Ascending aorta (tissue), 2 donors: ENCODE measurements around the gene PEX3. TPM values are rescaled to one million over a fixed set of nuclear protein-coding genes. Genes with fewer than 3 reads are reported as not detected.

Experiments used
- DNase-seq, 2 donors: peaks; one replicate each; pipeline ENCODE4 v3.0.0-alpha.2; 2019; ENCODE audit warnings: low spot score in 2 of 2
- H3K27ac ChIP-seq, 2 donors: fragments of 200-600 bp; sonication (generic); one replicate each; pipeline ENCODE4 v1.5.1; 2016 to 2017; ENCODE audit warnings: mild to moderate bottlenecking in 1 of 2
- H3K27me3 ChIP-seq: fragments of 200-600 bp; sonication (generic); one replicate; pipeline ENCODE4 v1.5.1; 2017
- H3K36me3 ChIP-seq, 2 donors: fragments of 200-600 bp; sonication (generic); one replicate each; pipeline ENCODE4 v1.5.1; 2016
- H3K4me1 ChIP-seq, 2 donors: fragments of 200-600 bp; sonication (generic); one replicate each; pipeline ENCODE4 v1.5.1; 2016 to 2017; ENCODE audit warnings: mild to moderate bottlenecking in 1 of 2
- H3K4me3 ChIP-seq, 2 donors: fragments of 200-600 bp; sonication (generic); one replicate each; pipeline ENCODE4 v1.5.1; 2016 to 2017; ENCODE audit warnings: mild to moderate bottlenecking in 1 of 2
- H3K9me3 ChIP-seq, 2 donors: fragments of 200-600 bp; sonication (generic); one replicate each; pipeline ENCODE4 v1.5.1; 2016
- intact Hi-C: fragments of 100-400 bp; cut with DNase I; formaldehyde crosslinking; loops from one replicate; pipeline ENCODE4 v1.15.1; 2023
- total RNA-seq: library from RNA; depleted of rRNA; stranded (reverse); fragments of >200 nt; gene quantifications from one replicate; pipeline ENCODE4 v1.1.0, GENCODE V29; 2016
- TF ChIP-seq, protein P1 (sequence below), 3 experiments: fragments of 200-600 bp in 2 of 3; fragments of 450-650 bp in 1 of 3; sonication (generic) in 2 of 3; IDR thresholded peaks; one replicate each; pipeline ENCODE4 v1.5.1; 2016 to 2019; ENCODE audit warnings: antibody characterized with exemption in 3 of 3, mild to moderate bottlenecking in 1 of 3, moderate library complexity in 1 of 3

Gene PEX3
- total RNA-seq, 1 donor from 2014 or later: 0.96 TPM

DNA sequence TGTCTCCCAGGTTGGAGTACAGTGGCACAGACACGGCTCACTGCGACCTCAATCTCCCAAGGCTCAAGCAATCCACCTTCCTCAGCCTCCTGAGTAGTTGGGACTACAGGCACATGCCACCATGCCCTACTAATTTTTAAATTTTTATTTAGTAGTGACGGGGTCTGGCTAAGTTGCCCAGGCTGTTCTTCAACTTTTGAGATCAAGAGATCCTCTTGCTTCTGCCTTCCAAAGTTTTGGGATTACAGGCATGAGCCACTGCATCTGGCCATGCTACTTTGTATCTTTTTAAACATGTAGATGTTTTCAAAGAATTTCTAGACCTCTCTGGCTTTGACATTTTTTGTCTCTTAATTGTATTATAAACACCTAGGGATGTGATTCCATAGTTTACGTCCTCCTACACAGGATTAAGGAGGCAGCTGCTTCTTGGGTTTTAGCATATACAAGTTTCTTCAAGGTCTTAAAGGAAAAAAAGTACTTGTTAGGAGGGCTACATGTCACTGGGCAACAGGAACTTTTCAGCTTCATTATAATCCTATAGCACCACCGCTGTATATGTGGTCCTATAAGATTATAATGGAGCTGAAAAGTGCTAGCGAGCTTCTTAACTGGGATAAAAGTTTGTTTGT, 1.4 kb upstream of the PEX3 start:
- no peaks in the 10 kb centered on the region for H3K36me3 ChIP-seq
- H3K4me3 ChIP-seq: peak overlapping the region; percentile 56 to 83
- intact Hi-C loops: loop anchor here (5.0 kb wide), 1 partner anchor 208 kb away; no protein-coding TSS in a partner anchor
- H3K9me3 ChIP-seq: no peaks in the 10 kb centered on the region
- peaks cover 0 to 8% of the 10 kb centered on the region in 2 donors for H3K4me1 ChIP-seq
- no peak for DNase-seq
- no peak overlapping the region for H3K27ac ChIP-seq
- TF ChIP-seq, protein P1, sequence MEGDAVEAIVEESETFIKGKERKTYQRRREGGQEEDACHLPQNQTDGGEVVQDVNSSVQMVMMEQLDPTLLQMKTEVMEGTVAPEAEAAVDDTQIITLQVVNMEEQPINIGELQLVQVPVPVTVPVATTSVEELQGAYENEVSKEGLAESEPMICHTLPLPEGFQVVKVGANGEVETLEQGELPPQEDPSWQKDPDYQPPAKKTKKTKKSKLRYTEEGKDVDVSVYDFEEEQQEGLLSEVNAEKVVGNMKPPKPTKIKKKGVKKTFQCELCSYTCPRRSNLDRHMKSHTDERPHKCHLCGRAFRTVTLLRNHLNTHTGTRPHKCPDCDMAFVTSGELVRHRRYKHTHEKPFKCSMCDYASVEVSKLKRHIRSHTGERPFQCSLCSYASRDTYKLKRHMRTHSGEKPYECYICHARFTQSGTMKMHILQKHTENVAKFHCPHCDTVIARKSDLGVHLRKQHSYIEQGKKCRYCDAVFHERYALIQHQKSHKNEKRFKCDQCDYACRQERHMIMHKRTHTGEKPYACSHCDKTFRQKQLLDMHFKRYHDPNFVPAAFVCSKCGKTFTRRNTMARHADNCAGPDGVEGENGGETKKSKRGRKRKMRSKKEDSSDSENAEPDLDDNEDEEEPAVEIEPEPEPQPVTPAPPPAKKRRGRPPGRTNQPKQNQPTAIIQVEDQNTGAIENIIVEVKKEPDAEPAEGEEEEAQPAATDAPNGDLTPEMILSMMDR (IDR thresholded peaks at IDR 0.05): no peak
- H3K27me3 ChIP-seq: no peaks in the 10 kb centered on the region

DNA sequence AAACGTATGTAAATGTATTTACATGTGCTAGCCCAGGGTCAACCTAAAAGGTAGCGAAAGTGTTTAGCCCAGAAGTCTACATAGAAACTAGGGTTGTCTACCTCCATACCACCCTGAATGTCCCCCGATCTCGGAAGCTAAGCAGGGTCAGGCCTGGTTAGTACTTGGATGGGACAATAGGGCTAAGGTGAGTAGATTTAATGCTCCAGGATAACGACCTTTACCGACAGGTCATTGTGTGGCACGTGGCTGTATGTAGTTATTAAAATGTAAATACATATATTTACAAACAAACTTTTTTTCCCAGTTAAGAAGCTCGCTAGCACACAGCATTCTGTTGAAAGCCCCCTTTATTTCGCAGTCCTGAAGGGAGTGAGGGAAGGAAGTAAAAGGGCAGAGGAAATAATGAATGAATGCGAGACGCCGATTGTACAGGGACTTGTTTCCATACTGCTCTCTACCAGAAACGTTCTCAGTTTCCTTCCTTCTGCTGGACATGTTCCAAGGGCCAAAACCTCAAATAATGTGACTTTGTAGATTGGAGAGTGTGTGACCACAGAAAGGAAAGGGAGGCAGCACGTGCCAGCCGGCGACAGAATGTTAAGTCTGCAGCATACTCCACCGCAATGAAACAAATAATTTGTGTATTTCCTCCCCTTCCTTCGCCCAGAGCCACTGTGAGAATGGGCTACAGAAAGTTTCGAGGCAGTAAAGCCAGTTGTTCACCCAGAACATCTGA, 722 bp upstream of the PEX3 start:
- TF ChIP-seq, protein P1 (IDR thresholded peaks at IDR 0.05): no peak
- Histone ChIP-seq H3K4me1 (peaks cover 0 to 8% of the 10 kb centered on the region in 2 donors), H3K27me3 (no peaks in the 10 kb centered on the region), H3K36me3 (no peaks in the 10 kb centered on the region), H3K27ac (peak overlapping the region; percentile 44 to 70), H3K4me3 (peak overlapping the region; percentile 56 to 83), H3K9me3 (no peaks in the 10 kb centered on the region)
- no peak for DNase-seq
- intact Hi-C loops: loop anchor here (1.0 to 5.0 kb wide), 3 partner anchors 61 to 1303 kb away; partner anchors contain the start of genes FUCA2, NMBR and VTA1

DNA sequence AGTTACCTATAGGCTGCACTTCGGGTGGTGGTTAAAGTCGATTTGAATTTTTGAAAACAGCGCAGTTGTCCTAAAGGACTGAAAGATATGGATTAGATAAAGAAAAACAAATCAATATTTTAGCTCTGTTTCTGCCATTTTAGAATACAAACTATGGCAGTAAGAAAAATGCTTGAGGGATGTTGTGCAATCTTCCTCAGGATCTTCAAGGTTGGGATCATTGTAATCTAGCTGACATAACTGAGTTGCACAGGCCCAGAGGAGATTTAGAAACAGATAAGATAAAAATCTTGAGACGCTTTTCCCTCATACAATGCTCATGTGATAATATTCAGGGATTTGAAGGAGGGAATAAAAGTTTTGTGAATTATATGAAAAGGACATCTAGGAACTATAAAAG, 926 bp downstream of the PEX3 start:
- DNase-seq: no peak
- Histone ChIP-seq H3K36me3 (no peaks in the 10 kb centered on the region), H3K27ac (no peak overlapping the region), H3K9me3 (no peaks in the 10 kb centered on the region), H3K27me3 (no peaks in the 10 kb centered on the region), H3K4me3 (peak overlapping the region; percentile 56 to 83), H3K4me1 (peaks cover 0 to 8% of the 10 kb centered on the region in 2 donors)
- TF ChIP-seq, protein P1 (IDR thresholded peaks at IDR 0.05): no peak
- intact Hi-C loops: loop anchor here (5.0 kb wide), 1 partner anchor 1304 kb away; the partner anchor contains the start of genes NMBR and VTA1

DNA sequence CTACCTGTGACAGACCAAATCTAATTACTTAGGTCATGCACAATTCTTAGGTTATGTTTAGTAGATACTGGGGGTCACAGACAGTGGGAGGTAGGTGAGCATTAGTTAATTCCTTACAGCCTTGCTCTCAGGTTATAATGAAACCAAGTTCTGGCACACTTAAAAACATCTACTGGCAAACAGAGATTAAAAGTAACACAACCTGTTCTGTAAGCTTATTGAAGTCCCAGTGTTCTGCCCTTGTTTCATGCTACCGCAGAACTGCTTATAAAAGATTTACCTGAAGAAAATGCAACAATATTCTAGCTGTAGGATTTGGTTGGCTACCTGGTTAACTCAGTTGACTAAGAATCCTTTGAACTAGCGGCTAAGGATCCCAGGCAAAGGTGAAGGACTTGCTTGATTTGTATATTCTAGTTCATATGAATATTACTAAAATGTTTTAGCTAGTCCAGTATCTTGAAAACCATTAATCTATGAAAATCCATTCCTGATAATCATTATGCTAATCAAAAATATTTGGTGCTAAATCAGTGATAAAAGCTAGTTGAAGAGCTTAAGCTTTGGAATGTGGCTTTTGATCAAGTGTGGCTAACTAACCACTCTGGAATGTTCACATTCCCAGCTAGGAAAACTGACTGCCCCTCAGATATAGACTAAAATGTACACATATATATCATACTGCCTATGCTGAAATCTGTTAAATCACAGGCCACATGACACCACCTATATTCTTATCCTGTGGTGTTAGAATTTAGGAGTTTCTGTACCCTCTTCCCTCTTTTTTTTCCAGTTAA, 7.2 kb downstream of the PEX3 start:
- TF ChIP-seq, protein P1 (IDR thresholded peaks at IDR 0.05): no peak
- Histone ChIP-seq H3K27ac (no peak overlapping the region), H3K9me3 (no peaks in the 10 kb centered on the region), H3K36me3 (peaks cover 0 to 16% of the 10 kb centered on the region in 2 donors), H3K27me3 (no peaks in the 10 kb centered on the region), H3K4me3 (no peak overlapping the region), H3K4me1 (no peaks in the 10 kb centered on the region)
- DNase-seq: no peak
- intact Hi-C loops: no loop called here

DNA sequence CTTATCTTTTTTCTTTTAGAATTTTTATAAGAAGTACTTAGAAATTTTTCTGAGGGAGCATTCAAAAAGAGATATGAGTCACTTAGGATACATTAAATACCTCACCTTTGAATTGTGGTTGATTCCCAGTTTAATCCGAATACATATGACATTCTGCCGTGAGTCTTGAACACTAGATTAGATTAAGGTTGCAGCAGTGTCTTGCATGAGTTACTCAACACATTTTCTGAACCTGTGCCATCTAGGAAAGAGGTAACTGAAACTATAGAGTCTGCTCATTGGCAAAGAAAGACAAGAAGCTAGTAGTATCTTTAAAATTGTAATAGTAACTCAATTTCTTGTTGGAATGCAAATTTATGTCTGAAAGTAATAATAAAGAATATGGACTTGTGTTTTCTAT, 14.9 kb downstream of the PEX3 start:
- TF ChIP-seq, protein P1 (IDR thresholded peaks at IDR 0.05): no peak
- no peak overlapping the region for H3K27ac ChIP-seq
- no peaks in the 10 kb centered on the region for H3K9me3 ChIP-seq
- DNase-seq: no peak
- no peaks in the 10 kb centered on the region for H3K27me3 ChIP-seq
- intact Hi-C loops: no loop called here
- H3K36me3 ChIP-seq: peaks cover 0 to 8% of the 10 kb centered on the region in 2 donors
- no peak overlapping the region for H3K4me3 ChIP-seq
- H3K4me1 ChIP-seq: no peaks in the 10 kb centered on the region
